Fibroblast of lung (primary cell): ENCODE results near the gene FER. TPM values are rescaled to one million over a fixed set of nuclear protein-coding genes. Genes with fewer than 3 reads are reported as not detected.
"Not testable (repeated sequence)": the region's sequence is repeated elsewhere in the genome, so short reads cannot be mapped to it uniquely, and the experiment has no call there.

Experiments used
- DNase-seq, 2 donors: peaks; one replicate each; pipeline versions ENCODE4 v3.0.0 to v3.0.0-alpha.2; 2010; ENCODE audit warnings: low read depth in 2 of 2
- H2AFZ ChIP-seq: 2 replicates; pipeline ENCODE4 v1.5.1; 2012; ENCODE audit warnings: low read length, control low read depth, inconsistent platforms
- H3K27ac ChIP-seq: 2 replicates; pipeline ENCODE4 v1.5.1; 2011; ENCODE audit warnings: low read length, control low read depth; ENCODE audit not compliant: insufficient read depth
- H3K27me3 ChIP-seq: 2 replicates; pipeline ENCODE4 v1.5.1; 2011; ENCODE audit warnings: mild to moderate bottlenecking, low read length; ENCODE audit not compliant: control insufficient read depth, insufficient read depth
- H3K36me3 ChIP-seq: 2 replicates; pipeline ENCODE4 v1.5.1; 2011; ENCODE audit warnings: low read length; ENCODE audit not compliant: control insufficient read depth, insufficient read depth
- H3K4me1 ChIP-seq: 2 replicates; pipeline ENCODE4 v1.5.1; 2011; ENCODE audit warnings: low read length; ENCODE audit not compliant: control insufficient read depth, insufficient read depth; ENCODE audit errors: extremely low read depth
- H3K4me2 ChIP-seq: 2 replicates; pipeline ENCODE4 v1.5.1; 2011; ENCODE audit warnings: low read length, control low read depth; ENCODE audit not compliant: insufficient read depth; ENCODE audit errors: extremely low read depth
- H3K4me3 ChIP-seq, 4 experiments: fragments of 200-600 bp in 1 of 4; sonication (generic) in 1 of 4; replicated peaks in 1 of 4; 2 replicates each; pipeline ENCODE4 v1.5.1; 2011 to 2016; ENCODE audit warnings: low read length in 4 of 4, low read depth in 3 of 4, mild to moderate bottlenecking in 3 of 4, control low read depth in 2 of 4, inconsistent platforms in 1 of 4, mixed read lengths in 1 of 4; ENCODE audit not compliant: insufficient read depth in 1 of 4; ENCODE audit errors: control extremely low read depth in 1 of 4
- H3K79me2 ChIP-seq: 2 replicates; pipeline ENCODE4 v1.5.1; 2012; ENCODE audit warnings: mild to moderate bottlenecking, low read length, inconsistent platforms; ENCODE audit not compliant: control insufficient read depth, insufficient read depth
- H3K9ac ChIP-seq: 2 replicates; pipeline ENCODE4 v1.5.1; 2011; ENCODE audit warnings: mild to moderate bottlenecking, low read length, control low read depth; ENCODE audit not compliant: insufficient read depth
- H3K9me3 ChIP-seq: 2 replicates; pipeline ENCODE4 v1.5.1; 2012; ENCODE audit warnings: low read depth, low read length; ENCODE audit not compliant: control insufficient read depth, insufficient read depth
- H4K20me1 ChIP-seq: 2 replicates; pipeline ENCODE4 v1.5.1; 2011; ENCODE audit warnings: low read length; ENCODE audit not compliant: control insufficient read depth, insufficient read depth; ENCODE audit errors: extremely low read depth
- EZH2 ChIP-seq: IDR thresholded peaks from 2 replicates; pipeline ENCODE4 v1.5.1; 2012; ENCODE audit warnings: low read length, control low read depth, mild to moderate bottlenecking; ENCODE audit errors: missing control alignments
- polyA plus RNA-seq, 2 donors: library from polyadenylated mRNA; depleted of rRNA in 1 of 2; stranded (reverse) in 1 of 2; unstranded in 1 of 2; fragments of >200 nt; gene quantifications; 2 replicates each; pipeline ENCODE4 v1.2.1, GENCODE V29; 2011 to 2012; ENCODE audit warnings: missing spikeins in 1 of 2
- total RNA-seq: library from RNA; depleted of rRNA; stranded (reverse); fragments of >200 nt; gene quantifications from 2 replicates; pipeline ENCODE4 v1.2.1, GENCODE V29; 2014
- TF ChIP-seq, protein P1 (sequence below), 2 donors: IDR thresholded peaks in 1 of 2; conservative IDR thresholded peaks in 1 of 2; 1 replicate in 1 of 2; 2 replicates in 1 of 2; pipeline ENCODE4 v1.5.1; 2011 to 2012; ENCODE audit warnings: low read length in 2 of 2, control low read depth in 1 of 2, inconsistent platforms in 1 of 2, low read depth in 1 of 2, mild to moderate bottlenecking in 1 of 2

Gene FER
- total and polyA plus RNA-seq, 2 donors (not counting 1 experiment from before 2014, with no cell fraction given), result 12.2 to 21.3 TPM

GRCh38 chr5:108836492-108836891 lies 88.8 kb downstream of the FER start:
- H3K4me1 ChIP-seq, result no peaks in the 10 kb centered on the region
- H3K4me3 ChIP-seq, result no peak overlapping the region
- no peak overlapping the region for H3K27ac ChIP-seq
- DNase-seq, result no peak
- H3K9ac ChIP-seq, result no peak overlapping the region
- no peaks in the 10 kb centered on the region for H3K79me2 ChIP-seq
- H3K9me3 ChIP-seq, result no peaks in the 10 kb centered on the region
- H3K27me3 ChIP-seq, result no peaks in the 10 kb centered on the region
- TF ChIP-seq, protein P1, sequence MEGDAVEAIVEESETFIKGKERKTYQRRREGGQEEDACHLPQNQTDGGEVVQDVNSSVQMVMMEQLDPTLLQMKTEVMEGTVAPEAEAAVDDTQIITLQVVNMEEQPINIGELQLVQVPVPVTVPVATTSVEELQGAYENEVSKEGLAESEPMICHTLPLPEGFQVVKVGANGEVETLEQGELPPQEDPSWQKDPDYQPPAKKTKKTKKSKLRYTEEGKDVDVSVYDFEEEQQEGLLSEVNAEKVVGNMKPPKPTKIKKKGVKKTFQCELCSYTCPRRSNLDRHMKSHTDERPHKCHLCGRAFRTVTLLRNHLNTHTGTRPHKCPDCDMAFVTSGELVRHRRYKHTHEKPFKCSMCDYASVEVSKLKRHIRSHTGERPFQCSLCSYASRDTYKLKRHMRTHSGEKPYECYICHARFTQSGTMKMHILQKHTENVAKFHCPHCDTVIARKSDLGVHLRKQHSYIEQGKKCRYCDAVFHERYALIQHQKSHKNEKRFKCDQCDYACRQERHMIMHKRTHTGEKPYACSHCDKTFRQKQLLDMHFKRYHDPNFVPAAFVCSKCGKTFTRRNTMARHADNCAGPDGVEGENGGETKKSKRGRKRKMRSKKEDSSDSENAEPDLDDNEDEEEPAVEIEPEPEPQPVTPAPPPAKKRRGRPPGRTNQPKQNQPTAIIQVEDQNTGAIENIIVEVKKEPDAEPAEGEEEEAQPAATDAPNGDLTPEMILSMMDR (conservative IDR thresholded peaks at IDR 0.05 in 1 of 2, IDR thresholded peaks at IDR 0.05 in 1 of 2; ENCODE audit: low read depth in 1 of 2, low read length in 2 of 2), result no peak
- TF ChIP-seq EZH2, result no peak
- H3K36me3 ChIP-seq, result no peaks in the 10 kb centered on the region
- no peak overlapping the region for H3K4me2 ChIP-seq
- no peak overlapping the region for H2AFZ ChIP-seq
- no peaks in the 10 kb centered on the region for H4K20me1 ChIP-seq

DNA sequence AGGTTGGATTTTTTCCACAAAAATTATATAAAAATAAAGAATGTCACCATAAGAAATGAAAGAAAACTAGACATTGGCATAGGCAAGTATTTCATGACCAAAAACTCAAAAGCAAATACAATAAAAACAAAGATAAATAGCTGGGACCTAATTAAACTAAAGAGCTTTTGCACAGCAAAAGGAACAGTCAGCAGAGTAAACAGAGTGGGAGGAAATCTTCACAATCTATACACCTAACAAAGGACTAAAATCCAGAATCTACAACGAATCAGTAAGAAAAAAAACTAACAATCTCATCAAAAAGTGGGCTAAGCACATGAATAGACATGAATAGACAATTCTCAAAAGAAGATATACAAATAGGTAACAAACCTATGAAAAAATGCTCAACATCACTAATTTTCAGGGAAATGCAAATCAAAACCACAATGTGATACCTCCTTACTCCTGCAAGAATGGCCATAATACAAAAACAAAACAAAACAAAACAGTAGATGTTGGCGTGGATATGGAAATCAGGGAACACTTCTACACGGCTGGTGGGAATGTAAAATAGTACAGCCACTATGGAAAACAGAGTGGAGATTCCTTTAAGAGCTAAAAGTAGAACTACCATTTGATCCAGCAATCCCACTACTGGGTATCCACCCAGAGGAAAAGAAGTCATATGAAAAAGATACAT lies 94.7 kb downstream of the FER start:
- not testable (repeated sequence) for H3K36me3 ChIP-seq, H3K79me2 ChIP-seq, H3K9ac ChIP-seq, H3K4me2 ChIP-seq, H3K9me3 ChIP-seq, H3K27ac ChIP-seq, H2AFZ ChIP-seq, DNase-seq, H3K27me3 ChIP-seq, H3K4me3 ChIP-seq, H4K20me1 ChIP-seq, H3K4me1 ChIP-seq

DNA sequence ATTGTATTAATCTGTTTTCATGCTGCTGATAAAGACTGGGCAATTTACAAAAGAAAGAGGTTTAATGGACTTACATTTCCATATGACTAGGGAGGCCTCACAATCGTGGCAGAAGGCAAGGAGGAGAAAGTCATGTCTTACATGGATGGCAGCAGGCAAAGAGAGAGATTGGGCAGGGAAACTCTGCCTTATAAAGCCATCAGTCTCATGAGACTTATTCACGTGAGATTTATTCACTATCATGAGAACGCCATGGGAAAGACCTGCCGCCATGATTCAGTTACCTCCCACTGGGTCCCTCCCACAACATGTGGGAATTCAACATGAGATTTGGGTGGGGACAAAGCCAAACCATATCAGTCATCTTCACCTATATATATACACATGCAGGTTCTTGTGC lies 103.4 kb downstream of the FER start:
- H3K4me1 ChIP-seq, H3K27me3 ChIP-seq, H3K9ac ChIP-seq, H3K27ac ChIP-seq, H3K4me3 ChIP-seq, H2AFZ ChIP-seq, H3K36me3 ChIP-seq, H3K4me2 ChIP-seq, H3K79me2 ChIP-seq, H3K9me3 ChIP-seq, DNase-seq, H4K20me1 ChIP-seq: not testable (repeated sequence)

DNA sequence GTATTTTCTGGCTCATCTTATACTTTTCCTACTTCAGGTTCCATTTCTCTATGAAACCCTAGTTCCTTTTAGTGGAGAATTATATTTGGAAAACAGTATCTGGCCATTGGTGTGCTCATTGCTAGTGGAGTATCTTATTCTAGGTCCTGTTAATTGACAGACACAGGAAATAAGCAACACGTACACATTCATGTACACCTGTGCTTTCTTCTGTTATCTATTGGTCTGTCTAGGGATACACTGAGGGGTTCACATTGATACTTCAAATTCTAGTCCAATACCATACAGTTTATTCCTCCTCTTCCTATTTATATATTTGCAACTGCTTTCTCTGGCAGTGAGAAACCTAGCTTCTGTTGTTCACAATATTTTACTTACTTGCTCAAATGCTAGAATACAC lies 110.2 kb downstream of the FER start:
- no peaks in the 10 kb centered on the region for H3K36me3 ChIP-seq
- no peak overlapping the region for H3K4me2 ChIP-seq
- DNase-seq, result no peak
- H3K27me3 ChIP-seq, result no peaks in the 10 kb centered on the region
- H3K9me3 ChIP-seq, result no peaks in the 10 kb centered on the region
- H3K27ac ChIP-seq, result no peak overlapping the region
- no peak overlapping the region for H3K9ac ChIP-seq
- H3K79me2 ChIP-seq, result no peaks in the 10 kb centered on the region
- no peak overlapping the region for H2AFZ ChIP-seq
- no peak for TF ChIP-seq EZH2
- TF ChIP-seq, protein P1 (conservative IDR thresholded peaks at IDR 0.05 in 1 of 2, IDR thresholded peaks at IDR 0.05 in 1 of 2; ENCODE audit: low read depth in 1 of 2, low read length in 2 of 2), result no peak
- H3K4me3 ChIP-seq, result no peak overlapping the region
- no peaks in the 10 kb centered on the region for H4K20me1 ChIP-seq
- H3K4me1 ChIP-seq, result no peaks in the 10 kb centered on the region
